ENCODE data around the gene PRKD1. TPM values are rescaled to one million over a fixed set of nuclear protein-coding genes. Genes with fewer than 3 reads are reported as not detected.

Gene PRKD1
- total and polyA plus RNA-seq, 11 donors, result 0.99 to 8.8 (median 3.6) TPM

- no peak overlapping the region for H3K27ac ChIP-seq
- no peak overlapping the region for H3K4me3 ChIP-seq
- H3K27me3 ChIP-seq, result no peaks in the 10 kb centered on the region
- TF ChIP-seq POLR2A (IDR thresholded peaks at IDR 0.05), result no peak
- TF ChIP-seq CTCF (IDR thresholded peaks at IDR 0.05), result no peak
- ATAC-seq (no peak), DNase-seq (no peak)
- H3K9me3 ChIP-seq, result peaks cover 0 to 7% (median 0%) of the 10 kb centered on the region in 12 donors
- no peaks in the 10 kb centered on the region for H3K36me3 ChIP-seq
- WGBS, 4 donors, result 73 to 82% (median 75%) methylated on average over 3 of the region's 3 CpGs
- intact Hi-C loops (cut with DNase I), result loop anchor here in 1 of 10 donors (10.0 kb wide), 1 partner anchor 197 kb away; no protein-coding TSS in a partner anchor
- H3K4me1 ChIP-seq, result peaks cover 0 to 7% (median 0%) of the 10 kb centered on the region in 12 donors
Measured at GRCh38 chr14:29911810-29912209, 15.8 kb downstream of the PRKD1 start.

GRCh38 chr14:29908652-29909577 is 18.7 kb downstream of the PRKD1 start:
- Histone ChIP-seq H3K27ac (no peak overlapping the region), H3K4me3 (no peak overlapping the region), H3K27me3 (no peaks in the 10 kb centered on the region), H3K36me3 (no peaks in the 10 kb centered on the region), H3K9me3 (peaks cover 0 to 7% (median 0%) of the 10 kb centered on the region in 12 donors), H3K4me1 (peaks cover 0 to 12% (median 2%) of the 10 kb centered on the region in 12 donors)
- intact Hi-C loops (cut with DNase I), result no loop called here
- DNase-seq (no peak), ATAC-seq (no peak)
- WGBS, 4 donors, result 95 to 98% (median 97%) methylated on average over 5 to 26 of the region's 26 CpGs
- TF ChIP-seq POLR2A (IDR thresholded peaks at IDR 0.05), result no peak
- TF ChIP-seq CTCF (IDR thresholded peaks at IDR 0.05), result no peak

- intact Hi-C loops (cut with DNase I), result no loop called here
- ATAC-seq (no peak), DNase-seq (no peak)
- H3K27ac ChIP-seq, result no peak overlapping the region
- H3K4me1 ChIP-seq, result peaks cover 0 to 12% (median 2%) of the 10 kb centered on the region in 12 donors
- no peak overlapping the region for H3K4me3 ChIP-seq
- no peaks in the 10 kb centered on the region for H3K27me3 ChIP-seq
- TF ChIP-seq POLR2A (IDR thresholded peaks at IDR 0.05) (no peak), CTCF (IDR thresholded peaks at IDR 0.05) (no peak)
- no peaks in the 10 kb centered on the region for H3K36me3 ChIP-seq
- 94 to 95% (median 95%) methylated on average over 3 of the region's 3 CpGs for WGBS, 4 donors
- H3K9me3 ChIP-seq, result peaks cover 0 to 7% (median 0%) of the 10 kb centered on the region in 12 donors
Measured at GRCh38 chr14:29906256-29906870, 21.3 kb downstream of the PRKD1 start.

GRCh38 chr14:29905543-29905942 is 22.1 kb downstream of the PRKD1 start:
- DNase-seq, result no peak
- intact Hi-C loops (cut with DNase I), result no loop called here
- H3K4me3 ChIP-seq, result no peak overlapping the region
- no peak for ATAC-seq
- TF ChIP-seq CTCF (IDR thresholded peaks at IDR 0.05), result no peak
- no peak for TF ChIP-seq POLR2A (IDR thresholded peaks at IDR 0.05)
- peaks cover 0 to 12% (median 2%) of the 10 kb centered on the region in 12 donors for H3K4me1 ChIP-seq
- no peaks in the 10 kb centered on the region for H3K27me3 ChIP-seq
- no peak overlapping the region for H3K27ac ChIP-seq
- 91 to 98% (median 97%) methylated on average over 7 of the region's 7 CpGs for WGBS, 4 donors
- peaks cover 0 to 11% (median 0%) of the 10 kb centered on the region in 12 donors for H3K9me3 ChIP-seq
- no peaks in the 10 kb centered on the region for H3K36me3 ChIP-seq
